Mucosa of descending colon (tissue), 3 donors: ENCODE data around the gene RGS7. TPM values are rescaled to one million over a fixed set of nuclear protein-coding genes. Genes with fewer than 3 reads are reported as not detected.

Experiments
- ATAC-seq: fragments of 200-7000 bp; cut with Tn5 transposase; one replicate; pipeline ENCODE4 v1.9.1; 2020; ENCODE audit warnings: mild to moderate bottlenecking, moderate library complexity
- DNase-seq, 3 donors: peaks; one replicate each; pipeline ENCODE4 v3.0.0-alpha.2; 2020
- H3K36me3 ChIP-seq: fragments of 200-600 bp; one replicate; pipeline ENCODE4 v1.8.0; 2021; ENCODE audit warnings: low read depth, mild to moderate bottlenecking
- H3K4me1 ChIP-seq: fragments of 200-600 bp; one replicate; pipeline ENCODE4 v1.8.0; 2021; ENCODE audit warnings: low read depth, mild to moderate bottlenecking
- H3K4me3 ChIP-seq: fragments of 200-600 bp; one replicate; pipeline ENCODE4 v1.8.0; 2021; ENCODE audit warnings: mild to moderate bottlenecking
- H3K9me3 ChIP-seq: fragments of 200-600 bp; one replicate; pipeline ENCODE4 v1.8.0; 2021; ENCODE audit warnings: mild to moderate bottlenecking
- CTCF ChIP-seq: fragments of 200-600 bp; IDR thresholded peaks from one replicate; pipeline ENCODE4 v1.8.0; 2022; ENCODE audit warnings: antibody characterized with exemption, mild to moderate bottlenecking
- intact Hi-C, 2 donors: fragments of 100-400 bp; cut with DNase I in 1 of 2; cut with micrococcal nuclease in 1 of 2; formaldehyde crosslinking; loops; one replicate each; pipeline versions ENCODE4 v1.11.0 to v1.11.1; 2022; cut with DNase I, micrococcal nuclease
- total RNA-seq, 3 donors: library from RNA; stranded (reverse); fragmentation: NEBNext Ultra II Directional in 2 of 3; extraction: Animal tissue kit (Norgen Biotek cat#: 25700) in 2 of 3; gene quantifications; one replicate each; pipeline versions ENCODE4 v1.2.1 to v1.2.4, GENCODE V29; 2021 to 2023
- donor health status: DM: no; HTN: no; CAD: no; lungs with moderate emphysema.
- donor health status: DM: no; HTN: no; CAD: no.
- donor health status: DM: no; HTN: yes; CAD: no.

Gene RGS7
- total RNA-seq, 3 donors from 2014 or later: 0.51 TPM; not detected in 2

GRCh38 chr1:241203817-241204216 lies 153.2 kb downstream of the RGS7 start:
- no peaks in the 10 kb centered on the region for H3K36me3 ChIP-seq
- no peak for ATAC-seq
- intact Hi-C loops: no loop called here
- no peaks in the 10 kb centered on the region for H3K9me3 ChIP-seq
- no peak for TF ChIP-seq CTCF
- DNase-seq: no peak
- H3K4me3 ChIP-seq: no peak overlapping the region
- H3K4me1 ChIP-seq: no peaks in the 10 kb centered on the region

DNA sequence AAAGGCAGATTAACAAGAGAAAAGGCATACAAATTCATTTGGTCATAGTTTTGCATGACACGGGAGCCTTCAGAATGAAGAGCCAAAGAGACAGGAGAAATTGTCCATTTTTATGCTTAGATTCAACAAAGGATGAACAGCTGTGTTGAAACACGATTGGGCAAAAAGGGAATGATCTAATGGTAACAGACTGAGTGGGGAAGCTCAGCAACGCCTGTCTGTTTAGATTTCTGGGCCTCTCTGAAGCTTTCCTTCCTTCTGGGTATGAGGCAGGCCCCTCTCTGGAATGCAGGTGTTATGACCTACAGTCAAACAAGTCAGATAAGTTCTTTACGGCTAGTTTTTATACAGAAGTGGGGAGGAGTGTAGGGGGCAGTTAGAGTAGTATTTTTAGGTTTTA lies 154.6 kb downstream of the RGS7 start:
- ATAC-seq: peak; percentile 86
- TF ChIP-seq CTCF: no peak
- Histone ChIP-seq H3K4me3 (no peak overlapping the region), H3K9me3 (no peaks in the 10 kb centered on the region), H3K4me1 (no peaks in the 10 kb centered on the region), H3K36me3 (no peaks in the 10 kb centered on the region)
- intact Hi-C loops: no loop called here
- DNase-seq: peak in 1 of 3 donors; percentile 14

DNA sequence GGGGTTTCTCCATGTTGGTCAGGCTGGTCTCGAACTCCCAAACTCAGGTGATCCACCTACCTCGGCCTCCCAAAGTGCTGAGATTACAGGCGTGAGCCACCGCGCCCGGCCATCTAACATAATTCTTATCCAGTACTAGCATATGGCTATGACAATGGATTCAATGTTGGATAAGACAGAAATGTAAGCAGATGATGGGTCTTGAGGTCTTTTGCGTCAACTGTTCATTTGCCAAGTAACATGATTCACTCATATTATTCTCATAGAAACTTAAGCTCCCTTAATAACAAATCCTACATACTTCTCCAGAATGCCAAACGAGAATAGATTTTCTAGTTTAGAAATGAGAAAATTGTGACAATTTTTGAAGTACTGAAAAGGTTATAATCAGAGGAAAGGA lies 170.3 kb downstream of the RGS7 start:
- H3K9me3 ChIP-seq: no peaks in the 10 kb centered on the region
- H3K36me3 ChIP-seq: no peaks in the 10 kb centered on the region
- no peaks in the 10 kb centered on the region for H3K4me1 ChIP-seq
- no peak for TF ChIP-seq CTCF
- intact Hi-C loops: no loop called here
- H3K4me3 ChIP-seq: no peak overlapping the region
- DNase-seq: no peak
- no peak for ATAC-seq

GRCh38 chr1:241181971-241182370 lies 175.0 kb downstream of the RGS7 start:
- ATAC-seq: no peak
- no peak for DNase-seq
- Histone ChIP-seq H3K4me3 (no peak overlapping the region), H3K9me3 (no peaks in the 10 kb centered on the region), H3K4me1 (no peaks in the 10 kb centered on the region), H3K36me3 (no peaks in the 10 kb centered on the region)
- intact Hi-C loops: no loop called here
- no peak for TF ChIP-seq CTCF

GRCh38 chr1:241181471-241181870 lies 175.5 kb downstream of the RGS7 start:
- intact Hi-C loops: no loop called here
- H3K9me3 ChIP-seq: no peaks in the 10 kb centered on the region
- H3K36me3 ChIP-seq: no peaks in the 10 kb centered on the region
- ATAC-seq (no peak), DNase-seq (no peak)
- H3K4me1 ChIP-seq: no peaks in the 10 kb centered on the region
- no peak overlapping the region for H3K4me3 ChIP-seq
- TF ChIP-seq CTCF: no peak

DNA sequence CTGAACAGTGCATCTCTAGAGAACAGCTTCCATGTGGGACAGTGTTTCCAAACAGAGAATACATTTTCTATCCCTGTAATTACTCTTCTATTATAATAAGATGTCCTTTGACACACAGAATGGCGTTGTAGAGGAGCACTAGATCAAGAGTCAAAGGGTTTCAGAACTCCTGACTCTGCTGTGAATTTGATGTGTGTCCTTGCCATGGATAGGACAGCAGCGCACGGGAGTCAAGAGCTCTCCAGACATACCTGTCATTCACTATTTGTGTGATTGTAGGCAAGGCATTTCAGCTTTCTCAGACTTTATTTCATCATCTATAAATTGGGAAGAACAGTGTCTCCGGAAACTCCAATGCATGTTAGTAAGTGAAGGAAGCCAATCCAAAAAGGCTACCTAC lies 176.4 kb downstream of the RGS7 start:
- intact Hi-C loops: no loop called here
- no peak for ATAC-seq
- Histone ChIP-seq H3K36me3 (no peaks in the 10 kb centered on the region), H3K4me3 (no peak overlapping the region), H3K9me3 (no peaks in the 10 kb centered on the region), H3K4me1 (no peaks in the 10 kb centered on the region)
- no peak for TF ChIP-seq CTCF
- DNase-seq: no peak
